HepG2 (cell line): ENCODE results near the gene SRSF1. TPM values are rescaled to one million over a fixed set of nuclear protein-coding genes. Genes with fewer than 3 reads are reported as not detected.

Experiments
- CEBPB ChIP-seq: IDR thresholded peaks from 2 replicates; pipeline ENCODE4 v1.6.1; 2011; ENCODE audit warnings: low read depth, low read length, improper control_type of control experiment, borderline replicate concordance
- HNRNPK ChIP-seq: fragments of 200-400 bp; formaldehyde crosslinking; IDR thresholded peaks from 2 replicates; pipeline ENCODE4 v1.6.1; 2018; ENCODE audit warnings: low read length, low read depth, moderate library complexity, mild to moderate bottlenecking; ENCODE audit not compliant: poor library complexity, severe bottlenecking
- KAT2B ChIP-seq: fragments of 150-350 bp; IDR thresholded peaks from 2 replicates; pipeline ENCODE4 v1.6.1; 2014; ENCODE audit warnings: low read depth, low read length, borderline replicate concordance
- KLF16 ChIP-seq, 2 experiments: sonication (generic) in 1 of 2; formaldehyde crosslinking in 1 of 2; IDR thresholded peaks; 2 replicates each; pipeline versions ENCODE4 v1.6.1 to v1.8.0; 2016 to 2023; ENCODE audit warnings: missing genetic modification reagents in 2 of 2, missing compliant biosample characterization in 1 of 2
- NFATC3 ChIP-seq: sonication (generic); formaldehyde crosslinking; IDR thresholded peaks from 2 replicates; pipeline ENCODE4 v1.5.1; 2020; ENCODE audit warnings: mild to moderate bottlenecking, missing genetic modification reagents
- NR2F6 ChIP-seq, 2 experiments: IDR thresholded peaks; 2 replicates each; pipeline ENCODE4 v1.6.1; 2016; ENCODE audit warnings: antibody characterized with exemption in 1 of 2, mild to moderate bottlenecking in 1 of 2
- RFXAP ChIP-seq: sonication (generic); formaldehyde crosslinking; IDR thresholded peaks from 2 replicates; pipeline ENCODE4 v1.4.0; 2020; ENCODE audit warnings: missing genetic modification reagents, borderline replicate concordance
- RNF2 ChIP-seq: fragments of 450-650 bp; conservative IDR thresholded peaks from 2 replicates; pipeline ENCODE4 v1.6.1; 2016; ENCODE audit warnings: low read depth
- SRSF9 ChIP-seq: fragments of 200-400 bp; formaldehyde crosslinking; IDR thresholded peaks from 2 replicates; pipeline ENCODE4 v1.6.1; 2018; ENCODE audit warnings: borderline replicate concordance, mild to moderate bottlenecking, low read depth, low read length; ENCODE audit not compliant: insufficient read depth, poor library complexity, severe bottlenecking
- SRY ChIP-seq: sonication (generic); formaldehyde crosslinking; IDR thresholded peaks from 2 replicates; pipeline ENCODE4 v1.8.0; 2022; ENCODE audit warnings: mild to moderate bottlenecking, missing genetic modification reagents
- TMF1 ChIP-seq: sonication (generic); formaldehyde crosslinking; IDR thresholded peaks from 2 replicates; pipeline ENCODE4 v1.8.1; 2022; ENCODE audit warnings: low read depth, missing genetic modification reagents
- ZEB1 ChIP-seq: IDR thresholded peaks from 2 replicates; pipeline ENCODE4 v1.6.1; 2012; ENCODE audit warnings: mild to moderate bottlenecking, low read depth, inconsistent platforms; ENCODE audit not compliant: insufficient replicate concordance
- ZFY ChIP-seq: sonication (generic); formaldehyde crosslinking; IDR thresholded peaks from 2 replicates; pipeline ENCODE4 v1.4.0; 2020; ENCODE audit warnings: missing genetic modification reagents
- ZNF274 ChIP-seq: sonication (generic); formaldehyde crosslinking; IDR thresholded peaks from 2 replicates; pipeline ENCODE4 v1.5.1; 2020; ENCODE audit warnings: mild to moderate bottlenecking, missing genetic modification reagents
- ZNF501 ChIP-seq: sonication (generic); formaldehyde crosslinking; IDR thresholded peaks from 2 replicates; pipeline ENCODE4 v1.5.1; 2020; ENCODE audit warnings: mild to moderate bottlenecking, moderate library complexity, missing genetic modification reagents
- ZNF552 ChIP-seq: sonication (generic); formaldehyde crosslinking; IDR thresholded peaks from 2 replicates; pipeline ENCODE4 v1.9.0; 2022; ENCODE audit warnings: missing genetic modification reagents, mild to moderate bottlenecking, borderline replicate concordance
- ZNF569 ChIP-seq: sonication (generic); formaldehyde crosslinking; IDR thresholded peaks from 2 replicates; pipeline ENCODE4 v1.5.0; 2020; ENCODE audit warnings: mild to moderate bottlenecking, missing genetic modification reagents, moderate library complexity, borderline replicate concordance
- ZNF703 ChIP-seq: sonication (generic); formaldehyde crosslinking; IDR thresholded peaks from 2 replicates; pipeline ENCODE4 v1.5.1; 2020; ENCODE audit warnings: missing genetic modification reagents, mild to moderate bottlenecking, moderate library complexity, borderline replicate concordance
- ZNF749 ChIP-seq: sonication (generic); formaldehyde crosslinking; IDR thresholded peaks from 2 replicates; pipeline ENCODE4 v1.8.0; 2022; ENCODE audit warnings: mild to moderate bottlenecking, missing genetic modification reagents, moderate library complexity, borderline replicate concordance
- ZNF788 ChIP-seq: sonication (generic); formaldehyde crosslinking; IDR thresholded peaks from 2 replicates; pipeline ENCODE4 v1.5.0; 2020; ENCODE audit warnings: mild to moderate bottlenecking, missing genetic modification reagents, borderline replicate concordance
- ZNF891 ChIP-seq: sonication (generic); formaldehyde crosslinking; IDR thresholded peaks from 2 replicates; pipeline ENCODE4 v1.5.0; 2020; ENCODE audit warnings: mild to moderate bottlenecking, missing genetic modification reagents
- ZSCAN31 ChIP-seq: sonication (generic); formaldehyde crosslinking; IDR thresholded peaks from 2 replicates; pipeline ENCODE4 v1.5.0; 2020; ENCODE audit warnings: low read depth, mild to moderate bottlenecking, missing genetic modification reagents
- polyA plus RNA-seq, 8 experiments: library from polyadenylated mRNA; depleted of rRNA in 3 of 8; stranded (reverse) in 7 of 8; unstranded in 1 of 8; fragments of >200 nt; fragmentation: Illumina TruSeq in 4 of 8; extraction: Trizol in 4 of 8; gene quantifications; 2 replicates each; pipeline versions ENCODE4 v1.2.1 to v1.2.3, GENCODE V29; 2011 to 2016; ENCODE audit warnings: low read depth in 4 of 8, missing spikeins in 1 of 8, mixed read lengths in 1 of 8; ENCODE audit not compliant: insufficient read depth in 1 of 8
- total RNA-seq, 5 experiments: library from RNA; depleted of rRNA; stranded (reverse); fragments of >200 nt; fragmentation: Illumina TruSeq; extraction: Trizol; gene quantifications; 2 replicates each; pipeline ENCODE4 v1.2.3, GENCODE V29; 2016; ENCODE audit warnings: low read depth in 1 of 5
- TF ChIP-seq, protein P1 (sequence below): IDR thresholded peaks from 2 replicates; pipeline ENCODE4 v1.6.1; 2016
- TF ChIP-seq, protein P2 (sequence below): sonication (generic); formaldehyde crosslinking; IDR thresholded peaks from 2 replicates; pipeline ENCODE4 v1.4.0; 2020; ENCODE audit warnings: mild to moderate bottlenecking, missing genetic modification reagents

Gene SRSF1
- total and polyA plus RNA-seq, 2 of the 13 experiments (the other 11 are each of a cell fraction or from before 2014, with no cell fraction given) = 142 to 445 TPM

DNA sequence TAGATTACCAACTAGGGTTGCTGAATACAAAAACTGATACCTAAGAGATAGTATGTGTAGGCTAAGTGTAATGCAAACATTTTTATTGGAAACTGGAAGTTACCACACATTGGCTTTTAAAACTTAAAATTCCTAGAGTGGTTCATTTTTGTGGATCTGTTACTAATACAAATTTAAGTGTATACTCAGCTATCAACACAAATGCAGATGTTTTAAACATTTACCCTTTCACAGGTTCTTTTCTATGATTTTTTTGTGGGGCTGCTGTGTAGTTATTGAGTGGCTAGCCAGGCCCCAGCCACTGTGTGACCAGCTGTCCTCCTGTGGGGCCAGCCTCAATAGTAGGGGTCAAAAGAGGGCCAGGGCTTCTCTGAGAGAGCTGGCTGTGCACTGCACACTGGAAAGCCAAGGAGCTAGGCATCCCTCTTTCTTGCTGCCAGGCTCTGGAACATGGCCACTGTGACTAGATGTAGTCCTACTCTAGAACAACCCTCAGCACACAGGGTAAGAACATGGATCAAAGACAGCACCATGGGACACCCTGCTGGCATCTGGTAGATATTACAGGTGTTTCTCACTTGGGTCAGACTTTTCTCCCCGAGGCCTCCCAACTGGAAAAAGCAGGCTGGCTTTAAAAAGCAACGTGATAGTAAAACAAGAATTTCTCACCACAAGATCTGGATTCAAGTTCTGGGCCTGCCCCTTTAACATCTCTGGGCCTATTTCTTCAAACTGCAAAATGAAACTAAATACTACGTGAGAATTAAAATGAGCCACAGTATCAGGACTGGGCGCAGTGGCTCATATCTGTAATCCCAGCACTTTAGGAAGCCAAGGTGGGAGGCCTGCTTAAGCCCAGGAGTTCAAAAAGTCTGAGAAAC, 11.7 kb downstream of the SRSF1 start (continued):
- TF ChIP-seq SRSF9 = no peak
- TF ChIP-seq TMF1 (CRISPR knock-in tag) = 0 out of 2 replicates have a peak, but pooled peaks have one; percentile 31
- TF ChIP-seq ZNF891 (CRISPR knock-in tag) = no peak
- TF ChIP-seq, protein P1, sequence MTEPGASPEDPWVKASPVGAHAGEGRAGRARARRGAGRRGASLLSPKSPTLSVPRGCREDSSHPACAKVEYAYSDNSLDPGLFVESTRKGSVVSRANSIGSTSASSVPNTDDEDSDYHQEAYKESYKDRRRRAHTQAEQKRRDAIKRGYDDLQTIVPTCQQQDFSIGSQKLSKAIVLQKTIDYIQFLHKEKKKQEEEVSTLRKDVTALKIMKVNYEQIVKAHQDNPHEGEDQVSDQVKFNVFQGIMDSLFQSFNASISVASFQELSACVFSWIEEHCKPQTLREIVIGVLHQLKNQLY = 0 out of 2 replicates have a peak, but pooled peaks have one; percentile 25
- TF ChIP-seq, protein P2, sequence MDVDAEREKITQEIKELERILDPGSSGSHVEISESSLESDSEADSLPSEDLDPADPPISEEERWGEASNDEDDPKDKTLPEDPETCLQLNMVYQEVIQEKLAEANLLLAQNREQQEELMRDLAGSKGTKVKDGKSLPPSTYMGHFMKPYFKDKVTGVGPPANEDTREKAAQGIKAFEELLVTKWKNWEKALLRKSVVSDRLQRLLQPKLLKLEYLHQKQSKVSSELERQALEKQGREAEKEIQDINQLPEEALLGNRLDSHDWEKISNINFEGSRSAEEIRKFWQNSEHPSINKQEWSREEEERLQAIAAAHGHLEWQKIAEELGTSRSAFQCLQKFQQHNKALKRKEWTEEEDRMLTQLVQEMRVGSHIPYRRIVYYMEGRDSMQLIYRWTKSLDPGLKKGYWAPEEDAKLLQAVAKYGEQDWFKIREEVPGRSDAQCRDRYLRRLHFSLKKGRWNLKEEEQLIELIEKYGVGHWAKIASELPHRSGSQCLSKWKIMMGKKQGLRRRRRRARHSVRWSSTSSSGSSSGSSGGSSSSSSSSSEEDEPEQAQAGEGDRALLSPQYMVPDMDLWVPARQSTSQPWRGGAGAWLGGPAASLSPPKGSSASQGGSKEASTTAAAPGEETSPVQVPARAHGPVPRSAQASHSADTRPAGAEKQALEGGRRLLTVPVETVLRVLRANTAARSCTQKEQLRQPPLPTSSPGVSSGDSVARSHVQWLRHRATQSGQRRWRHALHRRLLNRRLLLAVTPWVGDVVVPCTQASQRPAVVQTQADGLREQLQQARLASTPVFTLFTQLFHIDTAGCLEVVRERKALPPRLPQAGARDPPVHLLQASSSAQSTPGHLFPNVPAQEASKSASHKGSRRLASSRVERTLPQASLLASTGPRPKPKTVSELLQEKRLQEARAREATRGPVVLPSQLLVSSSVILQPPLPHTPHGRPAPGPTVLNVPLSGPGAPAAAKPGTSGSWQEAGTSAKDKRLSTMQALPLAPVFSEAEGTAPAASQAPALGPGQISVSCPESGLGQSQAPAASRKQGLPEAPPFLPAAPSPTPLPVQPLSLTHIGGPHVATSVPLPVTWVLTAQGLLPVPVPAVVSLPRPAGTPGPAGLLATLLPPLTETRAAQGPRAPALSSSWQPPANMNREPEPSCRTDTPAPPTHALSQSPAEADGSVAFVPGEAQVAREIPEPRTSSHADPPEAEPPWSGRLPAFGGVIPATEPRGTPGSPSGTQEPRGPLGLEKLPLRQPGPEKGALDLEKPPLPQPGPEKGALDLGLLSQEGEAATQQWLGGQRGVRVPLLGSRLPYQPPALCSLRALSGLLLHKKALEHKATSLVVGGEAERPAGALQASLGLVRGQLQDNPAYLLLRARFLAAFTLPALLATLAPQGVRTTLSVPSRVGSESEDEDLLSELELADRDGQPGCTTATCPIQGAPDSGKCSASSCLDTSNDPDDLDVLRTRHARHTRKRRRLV (CRISPR knock-in tag) = no peak
- peak; percentile 42 for TF ChIP-seq ZEB1
- TF ChIP-seq RNF2 = no peak
- no peak for TF ChIP-seq NFATC3 (CRISPR knock-in tag)
- no peak for TF ChIP-seq ZFY (CRISPR knock-in tag)
- TF ChIP-seq ZNF703 = no peak
- no peak for TF ChIP-seq NR2F6 (IDR thresholded peaks at IDR 0.05)
- 0 out of 2 replicates have a peak, but pooled peaks have one; percentile 17 for TF ChIP-seq NR2F6 (CRISPR knock-in tag; IDR thresholded peaks at IDR 0.05)
- TF ChIP-seq ZSCAN31 (CRISPR knock-in tag) = 0 out of 2 replicates have a peak, but pooled peaks have one; percentile 38
- TF ChIP-seq RFXAP = no peak
- TF ChIP-seq KAT2B = no peak
- TF ChIP-seq KLF16 (CRISPR knock-in tag; IDR thresholded peaks at IDR 0.05) = peak in 1 of 2 experiments; percentile 53; a peak in 1 of 4 replicates
- no peak for TF ChIP-seq CEBPB
- no peak for TF ChIP-seq HNRNPK
- no peak for TF ChIP-seq ZNF749 (CRISPR knock-in tag)
- TF ChIP-seq ZNF274 (CRISPR knock-in tag) = no peak
- peak; percentile 31; the same call in 1 of the 2 replicates for TF ChIP-seq ZNF501 (CRISPR knock-in tag)
- no peak for TF ChIP-seq SRY (CRISPR knock-in tag)
- TF ChIP-seq ZNF569 (CRISPR knock-in tag) = no peak
- TF ChIP-seq ZNF552 (CRISPR knock-in tag) = no peak
- peak; percentile 54; the same call in 1 of the 2 replicates for TF ChIP-seq ZNF788
